ENCODE results near the gene LMO3. TPM values are rescaled to one million over a fixed set of nuclear protein-coding genes. Genes with fewer than 3 reads are reported as not detected.

The LMO3 gene
- total RNA-seq, 1 experiment from 2014 or later: 0.34 TPM

GRCh38 chr12:16613199-16613598 lies 7.2 kb upstream of the LMO3 start:
- BruUV-seq (replicated peaks): no TSS peak
- no peak for DNase-seq (ENCODE audit: low read depth, low spot score)
- Histone ChIP-seq H3K4me2 (ENCODE audit: low read length) (no peak overlapping the region), H3K9ac (ENCODE audit: low read length) (no peak overlapping the region), H2AFZ (ENCODE audit: low read depth, low read length, poor library complexity, severe bottlenecking) (no peak overlapping the region), H3K27ac (ENCODE audit: low read depth, low read length) (no peak overlapping the region), H3K9me2 (ENCODE audit: insufficient read depth) (no peaks in the 10 kb centered on the region), H3K4me3 (replicated peaks in 1 of 2; ENCODE audit: low read depth in 1 of 2, low read length in 2 of 2) (no peak overlapping the region), H3K79me2 (ENCODE audit: insufficient read depth, low read length) (no peaks in the 10 kb centered on the region), H3K4me1 (ENCODE audit: control insufficient read depth in 1 of 2, insufficient read depth in 2 of 2, low read length in 2 of 2) (no peaks in the 10 kb centered on the region), H3K9me3 (ENCODE audit: control insufficient read depth in 1 of 2, insufficient read depth in 1 of 2, low read depth in 1 of 2, low read length in 2 of 2) (no peaks in the 10 kb centered on the region), H3K27me3 (ENCODE audit: insufficient read depth, low read length) (no peaks in the 10 kb centered on the region), H3K36me3 (ENCODE audit: control insufficient read depth in 1 of 2, insufficient read depth in 2 of 2, low read length in 2 of 2) (no peaks in the 10 kb centered on the region), H4K20me1 (ENCODE audit: insufficient read depth) (no peaks in the 10 kb centered on the region)
- RAD21 ChIA-PET (ENCODE audit: low non-redundant PET in 1 of 2, low total read pairs in 2 of 2, uncharacterized antibody in 2 of 2, unreplicated experiment in 2 of 2): no interaction called here
- intact Hi-C loops (cut with micrococcal nuclease): no loop called here
- CTCF ChIA-PET: no interaction called here
- ATAC-seq: no peak
- POLR2A ChIA-PET: no interaction called here
- no peak for TF ChIP-seq EZH2phosphoT487 (IDR thresholded peaks at IDR 0.05; ENCODE audit: borderline replicate concordance)

GRCh38 chr12:16612647-16613046 lies 6.7 kb upstream of the LMO3 start:
- ChIA-PET CTCF (no interaction called here), RAD21 (ENCODE audit: low non-redundant PET in 1 of 2, low total read pairs in 2 of 2, uncharacterized antibody in 2 of 2, unreplicated experiment in 2 of 2) (no interaction called here), POLR2A (no interaction called here)
- TF ChIP-seq CEBPB (IDR thresholded peaks at IDR 0.05; ENCODE audit: low read depth) (no peak), REST (IDR thresholded peaks at IDR 0.05; ENCODE audit: low read depth) (no peak), EZH2 (IDR thresholded peaks at IDR 0.05) (no peak), MAX (IDR thresholded peaks at IDR 0.05) (no peak)
- H3K27ac ChIP-seq (ENCODE audit: low read depth, low read length): no peak overlapping the region
- no peaks in the 10 kb centered on the region for H4K20me1 ChIP-seq (ENCODE audit: insufficient read depth)
- intact Hi-C loops (cut with micrococcal nuclease): no loop called here
- H3K4me3 ChIP-seq (replicated peaks in 1 of 2; ENCODE audit: low read depth in 1 of 2, low read length in 2 of 2): no peak overlapping the region
- H3K9me2 ChIP-seq (ENCODE audit: insufficient read depth): no peaks in the 10 kb centered on the region
- H3K9me3 ChIP-seq (ENCODE audit: control insufficient read depth in 1 of 2, insufficient read depth in 1 of 2, low read depth in 1 of 2, low read length in 2 of 2): no peaks in the 10 kb centered on the region
- DNase-seq (ENCODE audit: low read depth, low spot score): no peak
- H2AFZ ChIP-seq (ENCODE audit: low read depth, low read length, poor library complexity, severe bottlenecking): no peak overlapping the region
- no peaks in the 10 kb centered on the region for H3K27me3 ChIP-seq (ENCODE audit: insufficient read depth, low read length)
- BruUV-seq (replicated peaks): no TSS peak
- H3K9ac ChIP-seq (ENCODE audit: low read length): no peak overlapping the region
- H3K4me1 ChIP-seq (ENCODE audit: control insufficient read depth in 1 of 2, insufficient read depth in 2 of 2, low read length in 2 of 2): no peaks in the 10 kb centered on the region
- ATAC-seq: no peak
- H3K4me2 ChIP-seq (ENCODE audit: low read length): no peak overlapping the region
- no peaks in the 10 kb centered on the region for H3K79me2 ChIP-seq (ENCODE audit: insufficient read depth, low read length)
- H3K36me3 ChIP-seq (ENCODE audit: control insufficient read depth in 1 of 2, insufficient read depth in 2 of 2, low read length in 2 of 2): no peaks in the 10 kb centered on the region
